Smooth muscle cell (in vitro differentiated cells): Measurements from ENCODE around the gene ZNF334. TPM values are rescaled to one million over a fixed set of nuclear protein-coding genes. Genes with fewer than 3 reads are reported as not detected.

Experiments
- DNase-seq: peaks from one replicate; lab custom pipeline; 2025; ENCODE audit not compliant: unreplicated experiment; lab: John Stamatoyannopoulos, UW
- H2AFZ ChIP-seq: fragments of 200-600 bp; sonication (generic); 2 replicates; pipeline ENCODE4 v1.6.0; 2016; ENCODE audit warnings: antibody characterized with exemption, low read depth, mild to moderate bottlenecking
- H3F3A ChIP-seq: fragments of 200-600 bp; sonication (generic); 2 replicates; pipeline ENCODE4 v1.6.0; 2017; ENCODE audit warnings: antibody characterized with exemption, low read depth
- H3K27ac ChIP-seq: fragments of 200-600 bp; sonication (generic); 2 replicates; pipeline ENCODE4 v1.5.1; 2016; ENCODE audit warnings: low read depth, mild to moderate bottlenecking
- H3K27me3 ChIP-seq: fragments of 200-600 bp; sonication (generic); 2 replicates; pipeline ENCODE4 v1.6.1; 2016; ENCODE audit warnings: low read depth, mild to moderate bottlenecking
- H3K36me3 ChIP-seq: fragments of 200-600 bp; sonication (generic); 2 replicates; pipeline ENCODE4 v1.5.1; 2016; ENCODE audit warnings: low read depth
- H3K4me1 ChIP-seq: fragments of 200-600 bp; sonication (generic); 2 replicates; pipeline ENCODE4 v1.5.1; 2016; ENCODE audit warnings: low read depth
- H3K4me2 ChIP-seq: fragments of 200-600 bp; sonication (generic); 2 replicates; pipeline ENCODE4 v1.6.0; 2016; ENCODE audit warnings: mild to moderate bottlenecking
- H3K4me3 ChIP-seq: fragments of 200-600 bp; sonication (generic); 2 replicates; pipeline ENCODE4 v1.5.1; 2016; ENCODE audit warnings: mild to moderate bottlenecking
- H3K79me2 ChIP-seq: fragments of 200-600 bp; sonication (generic); 2 replicates; pipeline ENCODE4 v1.6.0; 2016; ENCODE audit warnings: low read depth, mild to moderate bottlenecking
- H3K9ac ChIP-seq: fragments of 200-600 bp; sonication (generic); 2 replicates; pipeline ENCODE4 v1.6.0; 2016; ENCODE audit warnings: low read depth
- H3K9me3 ChIP-seq: fragments of 200-600 bp; sonication (generic); replicated peaks from 2 replicates; pipeline ENCODE4 v1.5.1; 2016; ENCODE audit warnings: low read depth
- H4K20me1 ChIP-seq: fragments of 200-600 bp; sonication (generic); 2 replicates; pipeline ENCODE4 v1.6.0; 2016; ENCODE audit warnings: low read depth
- CTCF ChIP-seq: fragments of 200-600 bp; sonication (generic); IDR thresholded peaks from 2 replicates; pipeline ENCODE4 v1.5.1; 2017; ENCODE audit warnings: borderline replicate concordance, mild to moderate bottlenecking, antibody characterized with exemption; ENCODE audit not compliant: insufficient read depth, poor library complexity, severe bottlenecking
- WGBS: methylation state at CpG from one replicate; pipeline ENCODE4 v1.1.7; 2016; ENCODE audit warnings: low lambda C conversion rate; 5-methylcytosine and 5-hydroxymethylcytosine counted together
- polyA plus RNA-seq: library from polyadenylated mRNA; unstranded; fragments of >200 nt; fragmentation: Nextera tagmentation; extraction: Ambion mirVana; gene quantifications from 2 replicates; pipeline ENCODE4 v1.2.1, GENCODE V29; 2016
- total RNA-seq: library from RNA; depleted of rRNA; stranded (reverse); fragments of >200 nt; gene quantifications from 2 replicates; pipeline ENCODE4 v1.2.3, GENCODE V29; 2014

The ZNF334 gene
- total and polyA plus RNA-seq, 2 experiments from 2014 or later = 3.7 to 10.3 TPM

GRCh38 chr20:46463852-46464251 is 49.5 kb downstream of the ZNF334 start:
- Histone ChIP-seq H3K27ac (no peak overlapping the region), H3K4me3 (no peak overlapping the region), H3K36me3 (no peaks in the 10 kb centered on the region)

GRCh38 chr20:46461808-46462207 is 51.6 kb downstream of the ZNF334 start:
- Histone ChIP-seq H3F3A (no peaks in the 10 kb centered on the region), H3K79me2 (no peaks in the 10 kb centered on the region), H3K4me3 (no peak overlapping the region), H4K20me1 (no peaks in the 10 kb centered on the region), H3K9me3 (no peaks in the 10 kb centered on the region), H3K9ac (no peak overlapping the region), H3K4me2 (no peak overlapping the region), H3K4me1 (peaks cover 4% of the 10 kb centered on the region), H3K36me3 (no peaks in the 10 kb centered on the region), H2AFZ (no peak overlapping the region), H3K27ac (no peak overlapping the region), H3K27me3 (no peaks in the 10 kb centered on the region)
- WGBS = 93% methylated on average over 3 of the region's 3 CpGs
- TF ChIP-seq CTCF = no peak
- no peak for DNase-seq

More at GRCh38 chr20:46463852-46464251, 49.5 kb downstream of the ZNF334 start:
- no peak for DNase-seq
- no peaks in the 10 kb centered on the region for H3K27me3 ChIP-seq
- no peak overlapping the region for H2AFZ ChIP-seq
- no peaks in the 10 kb centered on the region for H3F3A ChIP-seq
- no peaks in the 10 kb centered on the region for H4K20me1 ChIP-seq
- no peak overlapping the region for H3K4me2 ChIP-seq
- H3K4me1 ChIP-seq = peaks cover 4% of the 10 kb centered on the region
- TF ChIP-seq CTCF = no peak
- H3K9me3 ChIP-seq = no peaks in the 10 kb centered on the region
- H3K79me2 ChIP-seq = no peaks in the 10 kb centered on the region
- no peak overlapping the region for H3K9ac ChIP-seq
- 86% methylated on average over 4 of the region's 4 CpGs for WGBS

DNA sequence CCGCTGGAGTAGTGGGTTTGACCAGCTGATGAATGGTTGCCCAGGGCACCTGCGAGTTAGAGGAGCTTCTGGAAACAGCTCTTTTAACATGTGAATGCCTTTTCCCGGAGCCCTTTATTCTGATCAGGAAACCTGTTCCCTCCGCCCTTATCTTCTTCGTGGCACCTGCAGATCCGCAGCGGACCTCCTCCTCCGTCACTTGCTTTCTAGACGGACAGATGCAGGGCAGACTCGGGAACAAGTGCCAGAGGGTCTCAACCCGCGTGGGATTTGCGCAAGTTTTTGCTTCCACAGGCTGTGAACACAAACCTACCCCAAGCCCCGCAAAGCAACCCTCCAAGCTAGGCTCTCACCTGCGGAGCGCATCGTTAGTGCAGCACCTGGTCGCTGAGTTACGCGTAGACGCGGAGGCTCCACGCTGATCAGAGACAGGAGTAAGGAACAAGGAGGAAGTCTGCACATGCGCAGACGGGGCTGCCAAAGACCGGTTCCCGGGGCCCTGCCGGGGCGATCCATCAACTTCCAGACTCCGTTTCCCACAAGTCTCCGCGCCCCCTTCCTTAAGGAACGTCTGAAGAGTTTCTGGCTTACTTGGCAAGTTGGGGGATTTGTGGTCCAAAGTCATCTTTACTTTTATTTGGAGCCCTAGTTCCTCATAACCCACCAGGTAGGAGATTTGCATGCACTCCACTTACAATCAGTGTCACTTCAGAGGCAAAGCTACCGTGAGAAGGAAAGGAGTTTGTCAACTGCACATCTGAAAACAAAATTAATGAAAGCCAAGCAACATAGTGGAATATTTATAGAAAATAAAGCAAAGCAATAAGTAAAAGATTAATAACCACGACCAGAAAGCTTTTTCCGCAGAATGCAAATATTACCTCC is 54.3 kb downstream of the ZNF334 start:
- WGBS = 10% methylated on average over 36 of the region's 36 CpGs
- Histone ChIP-seq H3K36me3 (no peaks in the 10 kb centered on the region), H3K4me3 (peak overlapping the region; percentile 63), H3K4me1 (peaks cover 4% of the 10 kb centered on the region), H2AFZ (peak overlapping the region; percentile 94), H3K4me2 (peak overlapping the region; percentile 89), H3K79me2 (no peaks in the 10 kb centered on the region), H4K20me1 (no peaks in the 10 kb centered on the region), H3K9ac (no peak overlapping the region), H3F3A (no peaks in the 10 kb centered on the region), H3K27ac (no peak overlapping the region), H3K9me3 (no peaks in the 10 kb centered on the region), H3K27me3 (no peaks in the 10 kb centered on the region)
- no peak for TF ChIP-seq CTCF
- no peak for DNase-seq
